Activated CD4-positive, CD25-positive, alpha-beta regulatory T cell treated with anti-CD3 and anti-CD28 coated beads, Interleukin-2, amount 50 U/mL, for 16 hours (primary cell): ENCODE results near the gene FGF6.

Experiments
- DNase-seq: peaks from one replicate; pipeline ENCODE4 v3.0.0-alpha.2; 2020; ENCODE audit warnings: low read depth, low spot score

Gene FGF6

DNA sequence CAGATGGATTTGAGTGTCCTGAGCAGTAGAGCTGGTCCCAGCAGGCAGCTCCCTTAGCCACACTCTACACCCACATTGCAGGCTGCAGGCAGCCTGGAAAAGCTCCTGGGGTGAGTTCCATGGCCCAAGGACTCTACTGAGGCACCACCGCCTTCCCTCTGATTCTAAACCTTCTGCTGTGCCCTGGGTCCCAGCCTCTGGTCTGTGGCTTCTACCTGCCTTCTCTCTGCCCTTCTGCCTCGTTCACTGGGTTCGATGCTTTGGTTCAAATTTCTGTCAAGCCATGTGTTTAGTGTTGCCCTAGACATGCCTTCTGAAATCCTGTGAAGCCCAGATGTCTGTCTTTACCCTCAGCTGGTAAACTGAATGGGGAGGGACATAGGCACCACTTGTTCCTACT lies 1.5 kb upstream of the FGF6 start:
- DNase-seq: no peak

DNA sequence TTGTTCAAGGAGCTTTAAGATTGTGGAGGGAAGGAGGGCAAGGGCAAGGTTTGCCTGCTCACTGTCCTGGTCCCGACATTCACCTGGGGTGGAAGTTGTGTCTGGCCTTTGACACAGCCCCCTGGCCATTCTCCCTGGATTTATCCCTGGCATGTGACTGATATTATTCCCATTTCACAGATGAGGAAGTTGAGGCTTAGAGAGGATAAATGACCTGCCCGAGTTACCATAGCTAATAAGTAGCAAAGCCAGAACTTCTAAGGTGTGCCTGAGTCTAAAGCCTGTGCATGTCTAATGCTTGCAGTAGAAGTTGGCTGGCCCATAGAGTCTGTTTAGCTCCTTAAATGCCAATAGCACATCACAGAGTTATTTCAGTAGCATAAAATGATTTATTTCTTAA lies 720 bp upstream of the FGF6 start:
- DNase-seq: no peak

DNA sequence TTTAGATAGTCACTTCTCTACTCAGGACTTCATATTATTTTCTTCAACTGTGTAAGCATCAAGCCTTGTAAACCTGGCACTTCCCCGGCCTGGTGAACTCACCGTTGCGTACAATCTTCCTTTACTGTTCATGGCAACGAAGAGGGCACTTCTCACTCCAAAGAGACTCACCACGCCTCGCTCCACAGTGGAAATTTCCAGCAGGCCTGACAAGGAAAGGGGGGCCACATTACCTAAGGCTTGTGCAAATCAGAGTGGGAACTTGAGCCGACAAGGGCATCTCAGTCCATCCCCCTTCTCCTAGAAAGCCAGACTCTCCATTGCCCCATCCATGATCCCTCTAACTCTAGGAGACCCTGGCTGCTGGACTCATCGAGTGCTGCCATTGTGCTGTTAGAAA lies 1.6 kb downstream of the FGF6 start:
- DNase-seq: no peak

DNA sequence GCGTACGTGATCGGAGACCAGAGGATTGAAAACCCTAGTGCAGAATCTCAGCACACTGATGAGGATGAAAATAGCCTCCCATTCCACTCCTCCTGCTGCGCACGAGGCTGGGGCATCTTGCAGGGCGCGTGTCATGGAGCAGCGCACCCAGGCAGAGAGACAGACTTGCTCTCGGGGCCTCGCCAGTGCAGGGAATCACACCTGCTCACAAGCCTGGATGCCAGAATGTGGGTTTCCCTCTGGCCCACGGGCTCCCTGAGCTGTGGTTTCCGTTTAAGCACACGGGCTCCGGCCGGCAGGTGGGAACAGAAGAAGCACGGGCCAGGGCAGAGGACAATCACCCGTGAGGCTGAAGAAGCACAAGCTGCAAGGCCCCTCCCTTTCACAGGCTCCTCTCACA lies 2.0 kb downstream of the FGF6 start:
- no peak for DNase-seq

DNA sequence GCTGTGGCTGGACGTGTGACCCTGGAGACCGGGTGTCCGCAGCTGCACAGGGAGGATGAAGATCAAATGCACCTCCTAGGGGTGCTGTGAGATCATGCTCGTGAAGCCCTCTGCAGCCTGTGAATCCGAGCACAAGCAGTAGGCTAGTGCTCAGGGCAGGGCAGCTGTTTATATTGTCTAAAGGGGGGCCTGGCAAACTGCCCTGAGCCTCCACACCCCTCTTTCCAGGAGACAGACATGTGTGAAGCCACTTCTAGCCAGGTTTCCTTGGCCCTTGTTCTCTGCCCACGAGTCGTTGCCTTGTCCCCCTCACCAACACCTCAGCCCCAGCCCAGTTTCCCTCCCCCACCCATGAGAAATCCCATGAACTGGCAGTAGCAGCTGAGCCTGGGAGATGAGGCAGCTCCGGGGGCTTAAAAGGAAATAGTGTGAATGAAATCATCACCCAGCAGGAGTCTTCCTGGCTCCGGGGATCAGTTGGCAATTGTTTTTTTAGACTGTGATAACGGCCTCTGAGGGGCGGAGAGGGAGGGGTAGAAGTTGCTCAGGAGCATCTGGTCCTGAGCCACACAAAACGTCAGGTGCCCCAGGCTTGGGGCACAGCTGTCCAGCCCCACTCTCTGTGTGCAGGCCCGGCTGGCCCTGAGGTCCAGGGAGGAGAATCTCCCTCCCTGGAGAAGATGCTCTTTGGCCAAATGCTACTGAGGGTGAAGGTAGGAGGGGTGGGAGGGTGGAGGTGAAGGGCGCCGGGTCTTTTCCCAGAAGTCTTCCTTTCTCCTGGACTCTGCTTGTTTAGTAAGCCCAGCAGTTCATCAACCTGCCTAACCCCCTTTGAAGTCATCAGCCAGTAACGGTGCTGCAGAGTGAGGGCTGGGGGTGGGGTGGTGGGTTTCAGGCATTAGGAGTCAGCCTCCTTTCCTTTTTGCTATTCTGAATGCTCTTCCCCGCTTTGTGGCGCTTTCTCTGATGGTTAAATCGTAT lies 4.0 kb downstream of the FGF6 start:
- DNase-seq: no peak

DNA sequence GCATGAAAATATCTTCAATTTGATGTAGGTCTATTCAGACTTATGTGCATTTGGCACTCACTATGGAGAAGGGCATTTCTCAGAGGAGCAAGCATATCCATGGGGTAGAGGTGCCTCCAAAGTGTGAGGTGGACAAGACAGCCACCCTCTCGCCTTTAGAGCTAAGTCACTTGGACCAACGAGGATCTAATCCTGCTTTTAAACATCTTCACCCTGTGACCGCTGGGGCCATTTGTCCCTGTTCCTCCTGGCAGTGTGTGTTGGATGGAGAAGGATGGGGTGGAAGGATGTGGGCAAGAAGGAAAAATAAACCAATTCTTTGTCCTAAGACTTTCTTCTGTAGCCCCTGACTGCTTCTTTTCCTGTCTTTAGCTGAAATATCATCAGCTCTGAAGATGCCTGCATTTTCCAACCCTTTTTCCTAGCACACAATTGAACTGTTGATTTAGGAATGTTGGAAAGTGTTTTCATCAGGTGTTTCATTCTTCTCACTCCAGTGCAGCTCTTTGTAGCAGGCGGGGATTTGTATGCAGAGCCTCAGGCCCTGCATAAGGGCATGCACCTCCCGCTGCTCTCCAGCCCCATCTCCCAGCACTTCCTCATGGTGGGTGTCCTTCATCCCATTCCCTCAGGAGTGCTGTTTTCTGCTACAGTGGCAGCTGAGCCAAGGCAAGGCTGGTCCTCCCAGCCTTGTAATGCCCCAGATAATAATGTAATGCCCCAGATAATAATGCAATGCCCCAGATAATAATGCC lies 5.3 kb downstream of the FGF6 start:
- DNase-seq: no peak

DNA sequence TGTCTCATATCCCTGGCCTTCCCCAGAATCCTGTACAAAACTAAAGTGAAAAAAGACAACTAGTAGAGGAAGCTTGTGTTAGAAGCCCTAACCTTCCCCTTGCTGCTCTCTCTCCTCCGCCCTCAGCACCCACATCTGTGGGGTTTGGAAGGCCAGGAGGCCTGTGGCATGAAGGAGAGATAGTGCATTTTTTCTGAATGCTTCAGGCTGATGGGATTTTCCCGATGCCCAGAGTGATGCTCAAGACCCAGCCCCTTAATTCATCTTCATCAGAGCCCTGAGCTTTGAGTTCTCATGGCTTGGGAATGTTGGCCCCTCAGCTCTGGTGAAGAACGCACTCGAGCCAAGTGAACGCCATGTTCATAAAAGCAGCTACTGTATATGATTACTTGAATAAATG lies 5.9 kb downstream of the FGF6 start:
- no peak for DNase-seq

DNA sequence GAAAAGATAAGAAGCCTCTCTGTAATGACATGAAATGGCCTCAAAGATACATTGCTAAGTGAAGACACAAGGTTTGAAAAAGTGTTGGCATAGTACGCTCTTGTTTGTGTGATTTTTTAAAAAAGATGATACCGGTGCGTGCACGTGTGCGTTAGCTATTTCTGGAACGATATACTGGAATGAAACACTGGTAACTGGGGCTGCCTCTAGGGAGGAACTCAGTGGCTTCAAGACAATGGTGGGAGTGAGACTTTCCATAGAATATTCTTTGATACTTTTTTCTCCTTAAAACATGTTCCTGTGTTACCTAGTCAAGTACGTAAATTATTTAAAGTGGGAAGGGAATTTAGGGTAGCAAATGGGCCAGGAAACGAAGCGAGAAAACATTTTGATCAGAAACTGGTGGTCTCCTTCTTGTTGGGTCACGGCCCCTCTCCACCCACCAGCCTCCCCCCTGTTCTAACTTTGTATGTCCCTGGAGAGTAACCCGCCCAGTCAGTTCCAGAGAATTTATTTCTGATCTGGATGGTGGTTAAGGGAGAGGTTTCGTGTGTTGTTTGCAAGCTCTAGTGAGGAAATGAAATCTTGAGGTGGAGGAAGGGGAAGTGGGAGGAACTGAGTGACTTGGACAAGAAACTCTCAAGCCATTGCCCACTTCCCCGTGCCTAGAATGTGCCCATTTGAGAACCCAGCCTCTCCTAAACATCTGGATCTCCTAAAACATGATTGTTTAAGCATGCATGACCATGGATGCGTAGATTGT lies 6.6 kb downstream of the FGF6 start:
- no peak for DNase-seq

DNA sequence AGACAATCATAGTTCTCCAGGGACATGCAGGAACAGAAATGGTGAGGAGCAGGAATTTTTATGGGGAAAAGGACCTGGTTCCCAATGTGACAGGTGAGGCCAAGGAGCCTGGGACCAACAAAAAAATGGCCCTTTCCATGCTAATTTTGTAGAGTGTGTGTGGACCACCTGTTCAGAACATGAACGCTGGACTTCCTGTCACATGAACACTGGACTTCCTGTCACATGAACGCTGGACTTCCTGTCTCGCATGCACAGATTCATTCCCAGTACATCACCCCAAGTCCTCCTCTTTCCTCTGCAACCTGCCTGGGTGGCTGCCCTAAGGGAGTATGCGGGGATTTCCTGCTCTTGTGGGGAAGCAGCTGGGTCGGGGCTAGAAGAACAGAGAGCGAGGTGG lies 10.1 kb downstream of the FGF6 start:
- DNase-seq: no peak

DNA sequence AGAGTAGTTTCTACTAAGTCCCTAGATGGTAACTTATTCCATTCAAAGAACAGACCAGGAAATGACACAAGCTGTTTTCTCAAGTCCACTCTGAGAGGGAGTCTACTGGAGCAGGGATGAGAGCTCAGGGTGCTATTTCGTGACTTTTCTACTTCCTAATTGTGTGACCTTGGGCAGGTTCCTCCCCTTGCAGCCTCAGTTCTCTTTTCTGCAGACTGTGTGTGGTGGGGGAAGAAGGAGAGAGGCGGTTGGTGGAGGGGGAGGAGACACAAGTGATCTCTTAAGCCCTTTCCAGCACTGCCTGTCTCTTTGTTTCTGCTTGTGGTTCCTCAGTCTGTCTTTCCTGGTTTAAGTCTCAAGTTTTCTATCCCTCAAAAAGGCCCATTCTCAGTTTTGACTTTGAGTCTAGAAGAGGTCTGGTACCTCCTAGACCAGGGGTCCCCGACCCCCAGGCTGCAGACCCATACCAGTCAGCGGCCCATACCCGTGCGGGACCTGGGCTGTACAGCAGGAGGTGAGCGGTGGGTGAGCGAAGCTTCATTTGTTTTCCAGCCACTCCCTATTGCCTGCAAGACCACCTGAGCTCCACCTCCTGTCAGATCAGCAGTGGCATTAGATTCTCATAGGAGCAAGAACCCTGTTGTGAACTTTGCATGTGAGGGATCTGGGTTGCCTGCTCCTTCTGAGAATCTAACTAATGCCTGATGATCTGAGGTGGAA lies 10.7 kb downstream of the FGF6 start:
- no peak for DNase-seq

DNA sequence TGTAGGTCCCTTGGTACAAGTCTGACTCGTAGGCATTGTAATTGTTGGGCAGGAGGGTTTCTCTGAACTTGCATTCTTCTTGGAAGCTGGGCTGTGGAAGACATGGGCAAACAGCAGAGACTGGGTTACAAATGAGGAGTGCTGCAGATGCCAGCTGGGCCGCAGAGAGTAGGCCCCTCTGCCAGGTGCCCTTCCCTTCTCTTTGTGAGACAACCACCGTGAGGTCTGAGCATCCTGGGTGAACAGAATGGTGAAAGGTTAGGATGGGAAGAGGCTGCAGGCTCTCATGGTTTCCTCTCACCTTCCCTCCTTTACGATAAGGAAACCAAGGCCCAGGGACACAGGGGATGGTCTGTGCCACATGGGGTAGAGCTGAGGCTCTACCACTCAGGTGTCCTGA lies 11.3 kb downstream of the FGF6 start:
- no peak for DNase-seq

DNA sequence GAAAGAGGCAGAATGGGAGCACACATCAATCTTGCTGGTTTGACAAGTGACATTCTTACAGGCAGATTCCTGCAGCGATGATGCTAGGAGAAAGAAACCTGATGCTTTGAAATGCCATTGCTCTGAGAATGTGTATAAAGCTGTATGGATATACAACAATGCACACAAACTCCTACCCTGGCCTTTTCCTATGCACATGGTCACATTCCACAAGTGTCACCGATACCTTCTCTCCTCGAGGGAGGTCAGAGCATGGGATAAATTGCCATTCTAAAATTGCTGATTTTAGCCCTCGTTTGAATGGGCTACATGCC lies 11.9 kb downstream of the FGF6 start:
- DNase-seq: no peak

DNA sequence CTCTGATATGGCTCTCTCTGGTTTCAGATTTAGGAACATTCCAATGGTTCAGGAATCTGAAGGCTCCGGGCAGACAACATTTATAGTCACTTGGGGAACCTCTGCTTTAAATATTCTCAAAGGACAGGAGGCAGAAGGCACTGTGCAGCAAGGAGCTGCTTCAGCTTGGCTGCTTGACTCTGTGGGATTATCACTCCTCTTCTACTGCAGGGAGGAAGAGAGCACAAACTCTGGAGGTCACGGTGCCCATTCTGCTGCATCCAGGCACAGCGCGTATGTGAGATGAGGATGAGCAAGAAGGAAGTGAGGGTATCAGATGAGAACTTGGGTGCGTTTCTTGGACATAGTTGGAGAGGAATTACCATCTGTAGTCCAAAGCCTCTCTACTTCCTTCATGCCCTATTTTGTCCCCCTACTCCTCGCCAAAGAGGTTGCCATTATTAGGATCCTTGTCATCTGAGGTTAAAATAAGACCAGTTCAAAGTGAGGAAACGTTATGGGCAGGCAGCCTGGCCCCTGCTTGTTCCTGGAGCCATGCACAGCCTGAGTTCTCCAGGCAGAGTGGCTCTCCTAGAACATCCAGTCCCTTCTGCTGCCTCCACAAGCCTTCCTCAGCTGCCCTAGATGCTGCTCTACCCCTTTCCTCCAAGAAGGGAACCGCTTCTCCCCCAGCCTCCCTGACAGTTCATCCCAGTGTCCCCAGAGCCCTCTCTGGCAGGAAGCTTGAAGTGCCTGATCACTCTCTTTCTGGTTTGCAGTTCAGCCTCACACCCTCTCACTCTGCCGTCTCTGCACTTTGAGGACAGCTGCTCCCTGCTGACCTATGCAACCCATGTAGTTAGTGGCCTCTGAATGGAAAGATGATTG lies 12.5 kb downstream of the FGF6 start:
- DNase-seq: no peak

DNA sequence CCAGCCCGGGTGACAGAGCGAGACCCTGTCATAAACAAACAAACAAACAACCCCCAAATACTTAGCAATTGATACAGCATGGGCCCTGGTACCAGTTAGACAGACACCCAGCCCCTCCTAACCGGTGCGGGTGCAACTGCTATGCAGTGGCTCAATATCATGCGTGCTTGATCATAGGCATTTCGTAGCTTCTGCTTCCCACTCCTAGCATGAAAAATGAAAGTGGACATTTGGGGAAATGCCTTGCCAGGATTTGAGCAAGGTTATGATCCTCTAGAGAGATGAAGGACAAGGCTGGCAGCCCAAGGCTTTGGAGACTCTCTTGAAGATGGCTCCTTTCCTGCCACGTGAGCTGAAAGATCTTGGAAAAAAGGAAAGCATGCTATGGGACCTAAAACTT lies 13.7 kb downstream of the FGF6 start:
- DNase-seq: no peak

DNA sequence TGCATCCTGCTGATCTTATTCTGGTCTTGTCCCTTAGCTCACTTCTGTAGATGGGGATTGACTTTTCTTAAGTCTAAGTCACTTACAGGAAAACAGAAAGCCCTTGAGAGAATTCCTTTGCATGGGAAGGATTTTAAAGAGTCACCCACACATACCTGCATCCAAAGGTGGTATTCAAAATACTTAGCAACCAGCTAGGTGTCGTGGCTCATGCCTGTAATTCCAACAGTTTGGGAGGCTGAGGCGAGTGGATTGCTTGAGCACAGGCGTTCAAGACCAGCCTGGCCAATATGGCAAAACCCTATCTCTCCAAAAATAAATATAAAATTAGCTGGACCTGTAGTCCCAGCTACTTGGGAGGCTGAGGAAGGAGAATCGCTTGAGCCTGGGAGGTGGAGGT lies 14.2 kb downstream of the FGF6 start:
- DNase-seq: no peak

DNA sequence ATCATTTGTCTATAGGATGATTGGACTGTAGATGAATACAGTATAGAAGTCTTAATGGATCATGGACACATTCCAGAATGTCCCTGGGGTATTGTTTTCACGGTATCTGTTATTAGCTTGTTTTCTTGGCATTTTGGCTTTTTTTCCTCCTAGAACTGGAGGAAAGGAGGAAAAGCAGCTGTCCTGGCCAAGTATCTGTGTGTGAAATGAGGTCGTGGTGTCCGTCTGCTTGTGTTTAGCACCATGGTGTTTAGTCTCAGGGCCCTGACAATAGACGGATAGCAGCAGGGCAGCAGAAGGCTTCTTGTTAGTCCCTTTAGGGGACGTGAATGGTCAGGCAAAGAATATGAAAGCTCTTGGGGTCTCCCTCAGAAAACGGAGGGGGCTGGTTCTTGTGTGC lies 21.2 kb downstream of the FGF6 start:
- DNase-seq: no peak

DNA sequence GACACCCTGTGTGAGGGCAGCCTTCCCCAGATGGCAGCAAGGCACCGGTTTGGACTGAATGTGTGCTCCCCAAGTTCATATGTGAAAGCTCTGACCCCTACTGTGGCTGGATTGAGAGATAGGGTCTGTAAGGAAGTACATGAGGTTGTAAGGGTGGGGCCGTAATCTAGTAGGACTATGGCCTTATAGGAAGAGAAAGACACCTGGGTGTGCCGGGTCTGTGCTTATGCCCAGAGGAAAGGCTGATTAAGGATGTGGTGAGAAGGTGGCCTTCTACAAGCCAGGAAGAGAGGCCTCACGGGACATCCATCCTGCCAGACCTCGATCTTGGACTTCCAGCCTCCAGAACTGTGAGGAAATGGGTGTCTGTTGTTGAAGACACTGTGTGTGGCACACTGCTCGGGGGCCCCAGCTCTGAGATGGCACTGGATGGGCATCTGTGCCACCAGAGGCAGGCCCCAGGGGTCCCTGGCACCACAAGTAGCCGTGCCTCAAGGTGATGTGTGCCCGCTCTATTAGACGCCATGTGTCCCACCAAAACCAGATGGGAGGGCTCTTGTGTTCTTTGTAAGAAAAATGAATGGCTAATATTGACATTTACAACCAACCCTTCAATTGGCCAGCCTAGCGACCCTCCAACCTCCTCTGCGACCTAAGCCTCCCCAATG lies 22.0 kb downstream of the FGF6 start:
- no peak for DNase-seq

DNA sequence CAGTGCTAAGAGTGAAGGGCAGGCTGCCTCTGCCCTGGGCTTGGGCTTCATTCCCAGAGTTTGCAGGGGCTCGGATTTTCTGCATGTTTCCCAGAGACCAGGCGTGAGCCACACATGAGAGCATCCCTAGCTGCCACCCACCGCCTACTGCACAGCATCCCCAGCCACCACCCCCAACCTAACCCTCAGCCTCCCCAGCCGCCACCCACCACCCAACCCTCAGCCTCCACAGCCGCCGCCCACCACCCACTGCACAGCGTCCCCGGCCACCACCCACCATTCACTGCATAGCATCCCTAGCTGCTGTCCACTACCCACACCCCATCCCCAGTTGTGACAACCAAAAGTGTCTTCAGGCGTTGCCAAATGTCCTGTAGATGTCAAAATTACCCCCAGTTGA lies 22.6 kb downstream of the FGF6 start:
- no peak for DNase-seq

DNA sequence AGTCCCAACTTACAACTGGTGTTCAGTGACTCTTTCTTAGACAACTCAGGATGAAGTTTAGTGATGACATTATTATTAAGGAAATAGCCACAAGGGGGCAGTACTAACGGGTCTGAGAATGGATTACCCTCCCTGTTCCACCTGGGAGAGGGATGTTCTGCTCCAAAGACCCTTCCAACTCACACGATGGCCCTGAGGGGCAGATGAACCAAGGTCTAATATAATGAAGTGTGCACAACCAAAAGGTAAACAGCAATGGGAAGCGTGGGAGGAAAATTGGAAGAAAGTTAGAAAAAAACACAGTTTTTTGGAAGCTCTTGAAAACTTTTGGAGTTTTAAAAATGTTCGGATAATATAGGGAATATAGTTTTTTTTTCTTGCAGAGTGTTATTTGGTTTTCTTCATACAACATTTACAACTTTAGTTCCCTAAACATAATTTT lies 24.0 kb downstream of the FGF6 start:
- DNase-seq: no peak

DNA sequence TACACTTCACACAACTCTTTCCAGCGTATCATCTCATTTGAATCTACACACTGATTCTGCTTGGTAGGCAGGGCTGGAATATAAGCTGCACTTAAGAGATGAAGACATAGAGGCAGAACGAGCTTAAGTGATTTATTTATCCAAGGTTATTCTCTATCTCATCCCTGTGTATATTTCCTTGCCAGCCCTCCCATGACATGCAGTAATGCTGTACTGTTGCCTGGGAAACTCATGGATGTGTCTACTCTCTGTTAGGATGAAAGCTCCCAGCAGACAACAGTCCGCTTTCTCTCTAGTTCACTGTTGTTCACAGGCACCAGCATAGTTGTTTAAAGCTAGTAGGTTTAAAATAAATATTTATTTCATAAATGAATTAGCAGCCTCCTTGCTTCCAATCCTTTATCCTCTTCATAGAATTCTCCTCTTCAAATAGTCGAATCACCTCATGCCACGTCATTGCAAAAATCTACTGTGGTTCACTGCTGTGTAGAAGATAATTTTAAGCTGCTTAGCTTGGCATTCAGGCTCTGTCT lies 25.4 kb downstream of the FGF6 start:
- DNase-seq: no peak
